Hematopoietic multipotent progenitor cell treated with erythropoietin and hydrocortisone succinate and interleukin-3 and kit ligand, for 6 days (in vitro differentiated cells): ENCODE results near the gene FARS2.

Experiments used
- DNase-seq: peaks from one replicate; pipeline ENCODE4 v3.0.0-alpha.2; 2015

Gene FARS2

GRCh38 chr6:5706124-5707033, 445.1 kb downstream of the FARS2 start:
- no peak for DNase-seq

GRCh38 chr6:5707281-5708045, 446.1 kb downstream of the FARS2 start:
- DNase-seq, result no peak

- DNase-seq, result no peak
Measured at GRCh38 chr6:5710516-5710915, 449.2 kb downstream of the FARS2 start.

- no peak for DNase-seq
Measured at GRCh38 chr6:5710936-5711335, 449.6 kb downstream of the FARS2 start.

GRCh38 chr6:5712349-5713215, 451.3 kb downstream of the FARS2 start:
- no peak for DNase-seq

GRCh38 chr6:5713519-5713918, 452.2 kb downstream of the FARS2 start:
- no peak for DNase-seq

GRCh38 chr6:5718231-5718947, 457.1 kb downstream of the FARS2 start:
- DNase-seq, result peak; percentile 48

GRCh38 chr6:5723841-5724691, 462.8 kb downstream of the FARS2 start:
- DNase-seq, result peak; percentile 7

- DNase-seq, result no peak
Measured at GRCh38 chr6:5724911-5725310, 463.6 kb downstream of the FARS2 start.

- no peak for DNase-seq
Measured at GRCh38 chr6:5726976-5727718, 465.8 kb downstream of the FARS2 start.

- DNase-seq, result no peak
Measured at GRCh38 chr6:5728351-5729079, 467.2 kb downstream of the FARS2 start.

- no peak for DNase-seq
Measured at GRCh38 chr6:5729080-5729434, 467.7 kb downstream of the FARS2 start.

- no peak for DNase-seq
Measured at GRCh38 chr6:5729813-5730517, 468.7 kb downstream of the FARS2 start.

- DNase-seq, result no peak
Measured at GRCh38 chr6:5730585-5731263, 469.4 kb downstream of the FARS2 start.

GRCh38 chr6:5731435-5731834, 470.1 kb downstream of the FARS2 start:
- no peak for DNase-seq

GRCh38 chr6:5732496-5732895, 471.2 kb downstream of the FARS2 start:
- no peak for DNase-seq

GRCh38 chr6:5736016-5736738, 474.9 kb downstream of the FARS2 start:
- DNase-seq, result no peak

- DNase-seq, result no peak
Measured at GRCh38 chr6:5737460-5737859, 476.1 kb downstream of the FARS2 start.
